ENCODE results near the gene ALKAL2.

DNA sequence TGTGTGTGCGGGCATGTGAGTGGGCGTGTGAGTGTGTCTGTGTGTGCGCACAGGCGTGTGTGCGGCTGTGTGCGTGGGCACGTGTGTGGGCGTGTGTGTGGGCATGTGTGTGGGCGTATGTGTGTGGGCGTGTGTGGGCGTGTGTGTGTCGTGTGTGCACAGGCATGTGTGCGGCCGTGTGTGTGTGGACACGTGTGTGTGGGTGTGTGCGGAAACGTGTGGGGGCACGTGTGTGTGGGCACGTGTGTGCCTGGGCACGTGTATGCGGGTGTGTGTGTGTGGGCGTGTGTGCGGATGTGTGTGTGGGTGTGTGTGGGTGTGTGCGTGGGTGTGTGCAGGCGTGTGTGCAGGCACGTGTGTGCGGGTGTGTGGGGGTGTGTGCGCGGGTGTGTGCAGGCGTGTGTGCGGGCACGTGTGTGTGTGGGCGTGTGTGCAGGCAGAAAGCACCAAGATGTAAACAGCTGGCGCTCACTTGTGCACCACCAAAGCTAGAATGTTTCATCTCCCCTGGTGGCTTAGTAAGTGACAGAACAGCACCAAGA, 31.2 kb upstream of the ALKAL2 start:
- TF ChIP-seq, protein P1, sequence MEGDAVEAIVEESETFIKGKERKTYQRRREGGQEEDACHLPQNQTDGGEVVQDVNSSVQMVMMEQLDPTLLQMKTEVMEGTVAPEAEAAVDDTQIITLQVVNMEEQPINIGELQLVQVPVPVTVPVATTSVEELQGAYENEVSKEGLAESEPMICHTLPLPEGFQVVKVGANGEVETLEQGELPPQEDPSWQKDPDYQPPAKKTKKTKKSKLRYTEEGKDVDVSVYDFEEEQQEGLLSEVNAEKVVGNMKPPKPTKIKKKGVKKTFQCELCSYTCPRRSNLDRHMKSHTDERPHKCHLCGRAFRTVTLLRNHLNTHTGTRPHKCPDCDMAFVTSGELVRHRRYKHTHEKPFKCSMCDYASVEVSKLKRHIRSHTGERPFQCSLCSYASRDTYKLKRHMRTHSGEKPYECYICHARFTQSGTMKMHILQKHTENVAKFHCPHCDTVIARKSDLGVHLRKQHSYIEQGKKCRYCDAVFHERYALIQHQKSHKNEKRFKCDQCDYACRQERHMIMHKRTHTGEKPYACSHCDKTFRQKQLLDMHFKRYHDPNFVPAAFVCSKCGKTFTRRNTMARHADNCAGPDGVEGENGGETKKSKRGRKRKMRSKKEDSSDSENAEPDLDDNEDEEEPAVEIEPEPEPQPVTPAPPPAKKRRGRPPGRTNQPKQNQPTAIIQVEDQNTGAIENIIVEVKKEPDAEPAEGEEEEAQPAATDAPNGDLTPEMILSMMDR (IDR thresholded peaks at IDR 0.05; ENCODE audit: low read length): no peak
- no peak for TF ChIP-seq EZH2 (IDR thresholded peaks at IDR 0.05; ENCODE audit: borderline replicate concordance, low read length)

Measured in OCI-LY1 (cell line).